ENCODE results near the gene SZRD1.

The SZRD1 gene

GRCh38 chr1:16440470-16441281 lies 73.6 kb downstream of the SZRD1 start, which contains the start of gene NECAP2:
Gene NECAP2 (plus strand): TSS chr1:16440724. CDS start chr1:16440762, 38 bp downstream.
- peak; percentile 91 for DNase-seq (ENCODE audit: low spot score)

- no peak for DNase-seq (ENCODE audit: low spot score)
Observed at GRCh38 chr1:16441282-16441665, 74.2 kb downstream of the SZRD1 start.

GRCh38 chr1:16442265-16442664 lies 75.2 kb downstream of the SZRD1 start:
- DNase-seq (ENCODE audit: low spot score): no peak

DNA sequence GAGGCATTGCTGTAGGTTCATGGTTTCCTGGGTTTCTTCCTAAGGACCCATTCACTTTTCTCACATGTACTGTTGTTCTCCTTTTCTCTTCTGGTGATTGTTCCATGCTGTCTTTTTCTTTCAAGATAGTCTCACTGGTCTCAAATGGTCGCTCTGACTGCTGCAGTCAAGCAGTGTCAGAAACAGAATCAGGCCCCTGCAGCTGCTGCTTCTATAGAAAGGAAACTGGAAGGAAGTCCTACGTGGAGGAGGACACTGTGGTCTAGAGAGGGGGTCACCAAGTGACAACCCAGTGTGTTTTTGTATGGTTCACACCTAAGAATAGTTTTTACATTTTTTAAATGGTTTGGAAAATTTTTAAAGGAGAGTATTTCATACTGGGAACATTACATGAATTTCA lies 75.9 kb downstream of the SZRD1 start:
- DNase-seq (ENCODE audit: low spot score): no peak

DNA sequence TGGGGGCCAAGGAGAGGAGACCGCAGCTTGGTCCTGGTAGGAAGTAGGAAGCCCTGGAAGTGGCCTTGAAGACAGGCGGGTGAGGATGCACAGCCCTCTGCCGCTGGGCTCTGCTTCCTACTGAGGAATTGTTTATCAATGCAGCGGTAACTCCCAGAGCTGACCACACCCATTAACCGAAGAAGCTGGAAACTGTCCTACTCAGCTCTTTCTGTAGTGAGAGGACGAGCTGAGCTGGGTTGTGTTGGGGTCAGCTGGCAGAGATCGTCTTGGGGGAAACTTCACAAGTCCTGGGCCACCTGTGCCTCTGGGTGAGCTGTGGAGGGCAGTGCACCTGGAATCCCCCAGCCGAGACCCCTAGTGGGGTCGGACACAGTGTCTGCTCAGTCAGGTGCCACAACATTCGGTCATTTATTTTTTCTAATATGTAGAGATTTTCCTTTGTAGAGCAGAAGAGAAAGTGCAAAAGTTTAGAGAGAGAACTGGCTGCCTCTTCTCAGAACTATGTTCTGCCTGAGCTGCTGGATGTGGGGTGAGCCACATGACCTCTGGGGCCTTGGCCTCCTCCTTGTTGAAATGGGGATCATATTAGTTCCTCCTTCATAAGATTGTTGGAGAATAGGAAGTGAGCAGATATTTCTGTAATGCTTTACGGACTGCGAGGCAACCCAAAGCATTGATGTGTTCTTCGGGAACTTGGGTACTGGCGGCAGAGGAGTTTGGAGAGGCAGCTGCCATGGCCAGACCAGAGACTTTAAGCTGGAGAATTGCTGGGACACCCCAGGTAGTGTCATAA lies 77.1 kb downstream of the SZRD1 start:
- no peak for DNase-seq (ENCODE audit: low spot score)

DNA sequence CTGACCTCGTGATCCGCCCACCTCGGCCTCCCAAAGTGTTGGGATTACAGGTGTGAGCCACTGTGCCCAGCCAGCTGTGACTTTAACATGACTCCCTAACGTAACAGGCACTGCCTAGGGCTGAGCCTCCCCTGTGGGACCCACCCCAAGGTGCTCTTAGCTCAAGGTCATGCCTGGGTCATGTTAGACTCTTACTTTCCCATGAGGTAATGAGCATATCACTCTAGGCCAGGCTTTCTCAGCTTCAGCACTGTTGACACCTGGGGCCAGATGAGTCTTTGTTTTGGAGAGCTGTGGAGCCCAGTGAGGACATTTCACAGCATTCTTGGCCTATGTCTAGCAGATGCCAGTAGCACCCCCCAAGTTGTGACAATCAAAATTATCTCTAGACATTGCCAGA lies 78.0 kb downstream of the SZRD1 start:
- no peak for DNase-seq (ENCODE audit: low spot score)

- no peak for DNase-seq (ENCODE audit: low spot score)
Observed at GRCh38 chr1:16446116-16446515, 79.1 kb downstream of the SZRD1 start.

DNA sequence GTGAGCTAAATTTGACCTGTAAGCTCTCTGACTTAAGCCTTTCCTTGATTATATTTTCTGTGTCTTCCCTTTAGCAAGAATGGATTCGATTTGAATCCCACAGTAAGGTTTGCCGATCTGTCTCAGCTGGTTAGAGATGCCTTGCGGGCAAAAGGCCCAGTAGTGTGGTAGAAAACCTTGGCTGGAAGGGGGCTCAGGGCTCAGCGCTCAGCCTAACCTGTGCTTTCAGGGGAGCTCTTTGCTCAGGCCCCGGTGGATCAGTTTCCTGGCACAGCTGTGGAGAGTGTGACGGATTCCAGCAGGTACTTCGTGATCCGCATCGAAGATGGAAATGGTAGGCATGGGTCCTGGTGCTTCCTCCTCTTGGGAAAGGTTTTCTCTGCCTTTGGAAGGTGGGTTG lies 80.6 kb downstream of the SZRD1 start:
- no peak for DNase-seq (ENCODE audit: low spot score)

Data from CD4-positive, alpha-beta T cell treated with Interleukin-6 at 100 ng/mL for 8 hours (primary cell).